Prostate gland (tissue), 2 donors: ENCODE results near the gene RUVBL1. TPM values are rescaled to one million over a fixed set of nuclear protein-coding genes. Genes with fewer than 3 reads are reported as not detected.

ENCODE experiments used
- DNase-seq: peaks from one replicate; pipeline ENCODE4 v3.0.0-alpha.2; 2019; ENCODE audit warnings: low spot score
- H3K27ac ChIP-seq, 2 donors: fragments of 200-600 bp; sonication (generic); 2 replicates each; pipeline ENCODE4 v1.5.1; 2017 to 2019
- H3K27me3 ChIP-seq: fragments of 200-600 bp; sonication (generic); replicated peaks from 2 replicates; pipeline ENCODE4 v1.5.1; 2019; ENCODE audit not compliant: insufficient read depth
- H3K36me3 ChIP-seq, 2 donors: fragments of 200-600 bp; sonication (generic); 1 replicate in 1 of 2; 2 replicates in 1 of 2; pipeline versions ENCODE4 v1.5.1 to v1.8.1; 2017 to 2019
- H3K4me1 ChIP-seq: fragments of 200-600 bp; sonication (generic); replicated peaks from 2 replicates; pipeline ENCODE4 v1.5.1; 2019
- H3K4me3 ChIP-seq, 2 donors: fragments of 200-600 bp; sonication (generic); 2 replicates each; pipeline ENCODE4 v1.5.1; 2017 to 2019
- H3K9me3 ChIP-seq: fragments of 200-600 bp; sonication (generic); 2 replicates; pipeline ENCODE4 v1.5.1; 2017
- CTCF ChIP-seq, 4 experiments: fragments of 200-600 bp in 2 of 4; fragments of 450-650 bp in 2 of 4; sonication (generic) in 2 of 4; IDR thresholded peaks; 1 replicate in 3 of 4; 2 replicates in 1 of 4; pipeline ENCODE4 v1.5.1; 2016 to 2019; ENCODE audit warnings: antibody characterized with exemption in 4 of 4, mild to moderate bottlenecking in 2 of 4, moderate library complexity in 2 of 4
- POLR2A ChIP-seq: fragments of 450-650 bp; IDR thresholded peaks from one replicate; pipeline ENCODE4 v1.6.1; 2016; ENCODE audit warnings: antibody characterized with exemption, mild to moderate bottlenecking
- POLR2AphosphoS5 ChIP-seq: sonication (generic); formaldehyde crosslinking; IDR thresholded peaks from one replicate; pipeline ENCODE4 v1.6.1; 2017; ENCODE audit warnings: antibody characterized with exemption
- WGBS: methylation state at CpG from one replicate; pipeline ENCODE4 v1.1.5; 2018; 5-methylcytosine and 5-hydroxymethylcytosine counted together
- intact Hi-C: fragments of 100-400 bp; cut with DNase I; formaldehyde crosslinking; loops from one replicate; pipeline ENCODE4 v1.14.2; 2022
- total RNA-seq, 2 donors: library from RNA; depleted of rRNA; stranded (reverse); fragments of >200 nt; gene quantifications; one replicate each; pipeline ENCODE4 v1.1.0, GENCODE V29; 2016

RUVBL1 gene
- total RNA-seq, 2 donors from 2014 or later: 24.0 to 28.1 TPM

- no peaks in the 10 kb centered on the region for H3K9me3 ChIP-seq
- no peaks in the 10 kb centered on the region for H3K27me3 ChIP-seq
- no peak overlapping the region for H3K27ac ChIP-seq
- no peaks in the 10 kb centered on the region for H3K36me3 ChIP-seq
- WGBS: 79% methylated on average over 6 of the region's 6 CpGs
- no peak overlapping the region for H3K4me3 ChIP-seq
- H3K4me1 ChIP-seq: no peaks in the 10 kb centered on the region
- TF ChIP-seq POLR2AphosphoS5 (no peak), CTCF (IDR thresholded peaks at IDR 0.05) (no peak), POLR2A (no peak)
- no peak for DNase-seq
- intact Hi-C loops: loop anchor here (5.0 kb wide), 2 partner anchors 404 to 509 kb away; no protein-coding TSS in a partner anchor
These were observed 25.4 kb downstream of the RUVBL1 start for GRCh38 chr3:128098234-128098633.

GRCh38 chr3:128095222-128095703 is 28.3 kb downstream of the RUVBL1 start:
- H3K4me3 ChIP-seq: no peak overlapping the region
- intact Hi-C loops: loop anchor here (5.0 kb wide), 2 partner anchors 407 to 512 kb away; no protein-coding TSS in a partner anchor

GRCh38 chr3:128094295-128095151 is 29.1 kb downstream of the RUVBL1 start:
- H3K9me3 ChIP-seq: no peaks in the 10 kb centered on the region
- no peak for TF ChIP-seq POLR2A
- no peak for TF ChIP-seq POLR2AphosphoS5
- no peak for TF ChIP-seq CTCF (IDR thresholded peaks at IDR 0.05)
- no peak for DNase-seq
- H3K4me3 ChIP-seq: no peak overlapping the region
- WGBS: 68% methylated on average over 13 of the region's 13 CpGs
- H3K27me3 ChIP-seq: no peaks in the 10 kb centered on the region
- H3K4me1 ChIP-seq: no peaks in the 10 kb centered on the region
- H3K27ac ChIP-seq: peak overlapping the region in 1 of 2 donors; percentile 39
- no peaks in the 10 kb centered on the region for H3K36me3 ChIP-seq
- intact Hi-C loops: loop anchor here (5.0 kb wide), 2 partner anchors 408 to 513 kb away; no protein-coding TSS in a partner anchor

More at GRCh38 chr3:128095222-128095703, 28.3 kb downstream of the RUVBL1 start:
- Histone ChIP-seq H3K36me3 (no peaks in the 10 kb centered on the region), H3K27ac (peak overlapping the region in 1 of 2 donors; percentile 39), H3K4me1 (no peaks in the 10 kb centered on the region), H3K27me3 (no peaks in the 10 kb centered on the region), H3K9me3 (no peaks in the 10 kb centered on the region)
- TF ChIP-seq CTCF (IDR thresholded peaks at IDR 0.05): peak; percentile 39 to 93 (median 74)
- TF ChIP-seq POLR2AphosphoS5: peak; percentile 73
- no peak for TF ChIP-seq POLR2A
- 53% methylated on average over 6 of the region's 6 CpGs for WGBS
- peak; percentile 90 for DNase-seq

- no peaks in the 10 kb centered on the region for H3K27me3 ChIP-seq
- no peaks in the 10 kb centered on the region for H3K36me3 ChIP-seq
- H3K27ac ChIP-seq: no peak overlapping the region
- H3K9me3 ChIP-seq: no peaks in the 10 kb centered on the region
- DNase-seq: no peak
- no peaks in the 10 kb centered on the region for H3K4me1 ChIP-seq
- TF ChIP-seq POLR2A (no peak), POLR2AphosphoS5 (no peak), CTCF (IDR thresholded peaks at IDR 0.05) (no peak)
- H3K4me3 ChIP-seq: no peak overlapping the region
- intact Hi-C loops: no loop called here
- WGBS: 78% methylated on average over 2 of the region's 2 CpGs
These were observed 32.0 kb downstream of the RUVBL1 start for GRCh38 chr3:128091586-128091985.
